ENCODE measurements around the gene FAM219B. TPM values are rescaled to one million over a fixed set of nuclear protein-coding genes. Genes with fewer than 3 reads are reported as not detected.

Gene FAM219B
- total and polyA plus RNA-seq, 2 experiments from 2014 or later, result 28.8 to 61.4 TPM

GRCh38 chr15:74854453-74855022 lies 52.1 kb downstream of the FAM219B start (continued):
- TF ChIP-seq ZNF331 (CRISPR knock-in tag; IDR thresholded peaks at IDR 0.05; ENCODE audit: low read depth) (no peak), REST (IDR thresholded peaks at IDR 0.05; ENCODE audit: unreplicated experiment) (no peak), JUNB (IDR thresholded peaks at IDR 0.05; ENCODE audit: unreplicated experiment) (no peak), EZH2phosphoT487 (IDR thresholded peaks at IDR 0.05; ENCODE audit: unreplicated experiment) (no peak), STAT1 (IDR thresholded peaks at IDR 0.05; ENCODE audit: unreplicated experiment) (no peak), CTCF (conservative IDR thresholded peaks at IDR 0.05; ENCODE audit: low read depth in 2 of 2) (no peak)

- no peaks in the 10 kb centered on the region for H3K9me2 ChIP-seq (ENCODE audit: insufficient read depth)
- Mint-ChIP-seq H3K4me1 (no peaks in the 10 kb centered on the region; the same call in 2 of the 3 replicates), H3K9me3 (no peaks in the 10 kb centered on the region), H3K36me3 (ENCODE audit: low read depth) (peaks cover 28% of the 10 kb centered on the region), H3K27me3 (ENCODE audit: insufficient read depth, low read depth, poor library complexity) (peaks cover 7% of the 10 kb centered on the region), H3K27ac (no peak overlapping the region), H3K4me3 (no peak overlapping the region)
- DNase-seq (ENCODE audit: low spot score) (no peak), ATAC-seq (no peak)
- H4K20me1 ChIP-seq (replicated peaks; ENCODE audit: insufficient read depth), result no peaks in the 10 kb centered on the region
- H3K79me2 ChIP-seq (replicated peaks; ENCODE audit: insufficient read depth), result 0 out of 2 replicates have a peak, but pooled peaks cover 4% of the 10 kb centered on the region
- no peak overlapping the region for H3K4me3 ChIP-seq
- H3F3A ChIP-seq (replicated peaks; ENCODE audit: low read depth), result no peaks in the 10 kb centered on the region
- no peaks in the 10 kb centered on the region for H3K27me3 ChIP-seq (ENCODE audit: insufficient read depth)
- H3K4me2 ChIP-seq, result no peak overlapping the region
- no peaks in the 10 kb centered on the region for H3K4me1 ChIP-seq (ENCODE audit: insufficient read depth)
- no peaks in the 10 kb centered on the region for H3K36me3 ChIP-seq (ENCODE audit: insufficient read depth)
- H3K27ac ChIP-seq (ENCODE audit: low read depth), result no peak overlapping the region
- H2AFZ ChIP-seq, result no peak overlapping the region
- TF ChIP-seq POLR2AphosphoS5 (IDR thresholded peaks at IDR 0.05; ENCODE audit: low read depth), result no peak
- no peak for TF ChIP-seq STAT1 (IDR thresholded peaks at IDR 0.05; ENCODE audit: unreplicated experiment)
- no peak for TF ChIP-seq EZH2phosphoT487 (IDR thresholded peaks at IDR 0.05; ENCODE audit: unreplicated experiment)
- TF ChIP-seq JUNB (IDR thresholded peaks at IDR 0.05; ENCODE audit: unreplicated experiment), result no peak
- TF ChIP-seq CTCF (conservative IDR thresholded peaks at IDR 0.05; ENCODE audit: low read depth in 2 of 2), result no peak
- no peak for TF ChIP-seq REST (IDR thresholded peaks at IDR 0.05; ENCODE audit: unreplicated experiment)
- TF ChIP-seq ETS1 (IDR thresholded peaks at IDR 0.05), result no peak
- TF ChIP-seq ZNF114 (CRISPR knock-in tag; IDR thresholded peaks at IDR 0.05), result no peak
Observed at GRCh38 chr15:74851960-74852359, 54.7 kb downstream of the FAM219B start.
